IgD-negative memory B cell (primary cell): Measurements from ENCODE around the gene APC. TPM values are rescaled to one million over a fixed set of nuclear protein-coding genes. Genes with fewer than 3 reads are reported as not detected.

Experiments
- H3K27ac Mint-ChIP-seq, 3 donors: one replicate each; pipeline ENCODE4 v1.8.0; 2020 to 2022; ENCODE audit warnings: mild to moderate bottlenecking in 3 of 3, mixed read lengths in 3 of 3, moderate library complexity in 1 of 3
- H3K27me3 Mint-ChIP-seq: one replicate; pipeline ENCODE4 v1.8.0; 2021; ENCODE audit warnings: mixed read lengths
- H3K36me3 Mint-ChIP-seq: one replicate; pipeline ENCODE4 v1.8.0; 2020; ENCODE audit warnings: mild to moderate bottlenecking, mixed read lengths
- H3K4me1 Mint-ChIP-seq, 3 donors: one replicate each; pipeline ENCODE4 v1.8.0; 2020 to 2022; ENCODE audit warnings: mixed read lengths in 3 of 3, mild to moderate bottlenecking in 1 of 3
- H3K4me3 Mint-ChIP-seq, 4 donors: one replicate each; pipeline ENCODE4 v1.8.0; 2020 to 2022; ENCODE audit warnings: mild to moderate bottlenecking in 4 of 4, mixed read lengths in 4 of 4, moderate library complexity in 3 of 4
- H3K9me3 Mint-ChIP-seq, 3 donors: one replicate each; pipeline ENCODE4 v1.8.0; 2020 to 2021; ENCODE audit warnings: mixed read lengths in 3 of 3, mild to moderate bottlenecking in 1 of 3
- polyA plus RNA-seq: library from polyadenylated mRNA; unstranded; fragments of 300-500 nt; fragmentation: Illumina TruSeq; gene quantifications from one replicate; pipeline ENCODE4 v1.2.3, GENCODE V29; 2021

The APC gene
- polyA plus RNA-seq, 1 donor from 2014 or later, result 19.4 TPM

DNA sequence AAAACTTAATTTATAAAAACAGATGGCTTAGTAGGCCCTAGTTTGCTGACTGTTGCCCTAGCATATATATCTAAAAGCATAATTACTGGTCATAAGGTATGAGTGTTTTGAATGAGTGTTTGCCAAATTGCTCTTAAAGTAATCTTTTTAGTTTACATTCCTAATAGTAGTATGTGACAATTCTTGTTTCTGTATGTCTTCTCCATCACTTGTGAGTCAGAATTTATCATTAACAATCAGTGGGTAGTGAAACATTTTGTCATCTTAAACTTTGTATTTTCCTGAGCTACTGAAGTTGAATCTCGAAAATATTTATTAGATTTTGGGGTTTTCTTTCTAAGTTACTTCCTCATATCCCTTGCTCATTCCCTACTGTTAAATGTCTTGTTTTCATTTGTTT, 49.6 kb downstream of the APC start:
- Mint-ChIP-seq H3K4me3 (no peak overlapping the region), H3K4me1 (no peaks in the 10 kb centered on the region), H3K36me3 (peaks cover 3% of the 10 kb centered on the region), H3K27me3 (no peaks in the 10 kb centered on the region), H3K9me3 (no peaks in the 10 kb centered on the region), H3K27ac (no peak overlapping the region)

DNA sequence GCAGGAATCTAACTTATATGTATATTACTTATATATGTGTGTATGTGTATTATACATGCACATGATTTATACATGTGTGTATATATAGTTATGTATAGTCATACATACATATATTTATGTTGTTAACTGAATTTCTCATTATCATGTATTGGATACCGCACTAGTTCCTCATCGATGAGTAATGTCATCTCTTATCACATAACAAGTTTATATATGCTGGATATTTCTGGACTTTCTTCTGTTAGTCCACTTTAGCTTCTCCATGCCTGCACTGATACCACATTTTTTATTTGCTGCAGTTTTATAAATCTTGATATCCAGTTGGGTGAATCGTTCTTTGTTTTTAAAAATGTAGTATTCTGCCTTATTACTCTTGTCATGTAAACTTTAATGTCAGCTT, 50.2 kb downstream of the APC start:
- Mint-ChIP-seq H3K4me1 (no peaks in the 10 kb centered on the region), H3K27ac (no peak overlapping the region), H3K4me3 (no peak overlapping the region), H3K36me3 (peaks cover 6% of the 10 kb centered on the region), H3K9me3 (no peaks in the 10 kb centered on the region), H3K27me3 (no peaks in the 10 kb centered on the region)

DNA sequence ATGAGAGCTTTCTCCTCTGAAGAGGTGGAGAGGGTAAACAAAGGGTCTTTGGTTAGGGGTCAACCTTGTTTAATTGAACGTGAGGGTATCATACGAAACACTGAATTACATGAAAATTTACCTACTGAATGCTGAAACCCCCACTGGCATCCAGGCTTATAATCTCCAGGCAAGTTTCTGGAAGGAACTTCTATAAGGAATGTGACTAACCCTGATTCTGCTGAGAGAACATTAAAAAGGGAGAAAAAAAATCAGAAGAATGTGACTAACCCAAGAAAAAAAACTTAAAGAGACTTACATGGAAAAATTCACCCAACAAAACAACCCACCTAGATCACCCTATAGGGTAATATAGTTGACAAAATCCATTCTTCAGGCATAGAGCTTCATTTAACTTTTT, 55.5 kb downstream of the APC start:
- peaks cover 20% of the 10 kb centered on the region for H3K36me3 Mint-ChIP-seq
- H3K27ac Mint-ChIP-seq, result peak overlapping the region in 1 of 3 donors; percentile 4
- H3K4me3 Mint-ChIP-seq, result peak overlapping the region in 1 of 4 donors; percentile 58
- no peaks in the 10 kb centered on the region for H3K9me3 Mint-ChIP-seq
- peaks cover 16 to 26% (median 19%) of the 10 kb centered on the region in 3 donors for H3K4me1 Mint-ChIP-seq
- H3K27me3 Mint-ChIP-seq, result no peaks in the 10 kb centered on the region

DNA sequence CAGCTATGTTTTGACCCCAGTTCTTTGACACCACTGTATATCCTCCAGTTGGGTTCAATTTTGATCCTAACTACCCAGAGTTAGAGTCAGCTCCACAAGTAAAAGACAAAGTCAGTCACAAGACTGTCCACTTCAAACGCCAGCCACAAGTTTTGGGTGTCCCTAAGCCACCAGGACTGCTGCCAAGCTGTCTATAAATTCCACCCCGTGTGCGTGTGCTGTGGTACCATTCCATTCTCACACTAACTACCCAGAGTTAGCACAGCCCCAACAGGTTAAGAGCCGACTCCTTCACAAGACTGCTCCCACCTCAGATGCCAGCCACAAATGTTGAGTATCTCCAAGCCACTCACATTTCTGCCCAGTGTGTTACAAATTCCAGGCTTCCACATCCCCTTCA, 56.7 kb downstream of the APC start:
- H3K27ac Mint-ChIP-seq, result peak overlapping the region in 1 of 3 donors; percentile 46
- no peaks in the 10 kb centered on the region for H3K9me3 Mint-ChIP-seq
- H3K36me3 Mint-ChIP-seq, result peaks cover 23% of the 10 kb centered on the region
- peaks cover 16 to 28% (median 23%) of the 10 kb centered on the region in 3 donors for H3K4me1 Mint-ChIP-seq
- no peak overlapping the region for H3K4me3 Mint-ChIP-seq
- no peaks in the 10 kb centered on the region for H3K27me3 Mint-ChIP-seq

DNA sequence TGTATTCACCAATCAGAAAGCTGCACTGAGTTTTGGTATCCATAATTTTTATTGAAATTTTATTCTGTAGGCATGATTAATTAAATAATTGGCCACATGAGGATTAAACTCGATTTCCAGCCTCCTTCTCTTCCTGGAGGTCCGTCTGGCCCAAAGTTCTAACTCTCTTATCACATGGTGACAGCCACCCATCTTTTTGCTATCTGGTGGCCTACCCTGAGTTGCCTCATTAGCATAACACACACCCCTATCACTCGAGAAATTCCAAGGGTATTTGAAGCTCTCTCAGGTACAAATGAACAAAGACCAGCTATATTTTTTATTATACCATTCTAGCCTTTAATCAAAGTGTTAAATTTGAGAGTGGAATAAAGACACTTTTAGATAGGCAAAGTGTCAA, 57.7 kb downstream of the APC start:
- H3K27me3 Mint-ChIP-seq, result no peaks in the 10 kb centered on the region
- H3K27ac Mint-ChIP-seq, result peak overlapping the region in 1 of 3 donors; percentile 3
- H3K9me3 Mint-ChIP-seq, result no peaks in the 10 kb centered on the region
- peaks cover 23% of the 10 kb centered on the region for H3K36me3 Mint-ChIP-seq
- H3K4me3 Mint-ChIP-seq, result peak overlapping the region in 2 of 4 donors; percentile 3 to 89
- H3K4me1 Mint-ChIP-seq, result peaks cover 16 to 28% (median 28%) of the 10 kb centered on the region in 3 donors

DNA sequence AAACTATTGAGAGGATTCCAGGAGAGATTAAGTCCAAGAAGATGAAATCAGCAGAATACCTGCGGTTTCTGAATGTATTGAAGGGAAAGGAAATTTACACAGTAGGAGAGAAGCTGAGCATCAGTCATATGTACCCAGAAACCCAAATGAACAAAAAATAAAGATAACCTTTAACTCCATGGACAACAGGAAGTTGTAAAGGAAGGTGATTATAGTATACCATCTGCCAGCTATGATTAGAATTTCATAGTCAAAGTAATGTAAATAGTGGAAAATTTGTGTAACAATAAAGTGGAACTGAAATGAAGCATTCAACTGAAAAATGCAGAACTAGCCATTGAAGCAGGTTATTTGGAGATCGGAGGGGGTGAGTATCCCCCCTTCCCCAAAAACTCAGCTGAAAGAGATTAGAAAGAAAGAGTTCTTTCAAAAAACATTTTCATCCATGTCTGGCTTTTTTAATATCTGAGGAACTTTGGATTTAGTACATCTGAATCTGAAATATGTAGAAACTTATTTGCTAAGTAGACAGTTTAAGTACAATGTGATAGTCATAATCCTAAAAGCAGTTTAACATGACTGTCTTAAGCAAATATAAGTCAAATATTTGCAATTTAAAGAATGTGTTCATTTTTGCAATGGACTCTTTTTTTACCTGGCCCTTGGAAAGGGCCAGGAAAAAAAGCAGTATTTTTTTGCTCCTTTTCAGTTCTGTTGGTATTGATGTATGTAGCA, 58.4 kb downstream of the APC start:
- Mint-ChIP-seq H3K4me1 (peaks cover 16 to 28% (median 28%) of the 10 kb centered on the region in 3 donors), H3K27ac (peak overlapping the region in 1 of 3 donors; percentile 3), H3K9me3 (no peaks in the 10 kb centered on the region), H3K36me3 (peaks cover 23% of the 10 kb centered on the region), H3K4me3 (peak overlapping the region in 2 of 4 donors; percentile 13 to 89), H3K27me3 (no peaks in the 10 kb centered on the region)

DNA sequence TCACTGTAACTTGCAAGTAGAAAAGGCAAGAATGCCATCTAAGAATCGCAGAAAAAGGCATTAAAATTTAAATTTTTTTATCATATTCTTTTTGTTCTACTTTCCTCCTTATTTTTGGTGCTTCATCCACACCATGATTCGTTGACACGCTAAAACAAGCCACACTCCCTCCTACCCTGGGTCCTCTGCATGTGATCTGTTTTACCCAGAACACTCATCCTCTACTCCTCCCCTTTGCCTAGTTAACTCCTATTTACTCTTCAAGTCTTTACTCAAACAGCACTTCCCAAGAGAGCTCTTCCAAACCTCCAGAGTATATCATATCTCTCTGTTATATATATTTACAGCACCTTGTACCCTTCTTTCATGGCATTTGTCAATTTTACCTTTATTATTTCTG, 62.0 kb downstream of the APC start:
- Mint-ChIP-seq H3K4me1 (peaks cover 16 to 22% (median 20%) of the 10 kb centered on the region in 3 donors), H3K27me3 (no peaks in the 10 kb centered on the region), H3K27ac (no peak overlapping the region), H3K36me3 (peaks cover 19% of the 10 kb centered on the region), H3K4me3 (no peak overlapping the region), H3K9me3 (no peaks in the 10 kb centered on the region)

DNA sequence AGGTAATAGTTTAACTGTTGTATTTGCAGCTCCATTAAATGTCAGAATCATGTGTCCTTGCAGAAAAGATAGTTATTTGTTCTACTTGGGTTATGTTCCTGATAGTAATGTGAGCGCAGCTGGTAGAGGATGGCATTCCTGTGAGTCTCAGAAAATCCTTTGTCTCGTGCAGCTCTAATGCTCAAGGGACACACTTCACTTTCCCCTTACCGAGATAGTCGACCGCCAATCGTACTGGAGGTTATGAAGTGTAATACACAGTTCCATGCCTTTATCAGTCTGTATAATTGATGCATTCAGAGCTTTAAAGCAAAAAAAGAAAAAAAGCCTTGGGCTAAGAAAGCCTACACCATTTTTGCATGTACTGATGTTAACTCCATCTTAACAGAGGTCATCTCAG, 63.2 kb downstream of the APC start:
- Mint-ChIP-seq H3K4me1 (peaks cover 10 to 13% (median 13%) of the 10 kb centered on the region in 3 donors), H3K36me3 (peaks cover 19% of the 10 kb centered on the region), H3K27me3 (no peaks in the 10 kb centered on the region), H3K4me3 (no peak overlapping the region), H3K9me3 (no peaks in the 10 kb centered on the region), H3K27ac (no peak overlapping the region)

DNA sequence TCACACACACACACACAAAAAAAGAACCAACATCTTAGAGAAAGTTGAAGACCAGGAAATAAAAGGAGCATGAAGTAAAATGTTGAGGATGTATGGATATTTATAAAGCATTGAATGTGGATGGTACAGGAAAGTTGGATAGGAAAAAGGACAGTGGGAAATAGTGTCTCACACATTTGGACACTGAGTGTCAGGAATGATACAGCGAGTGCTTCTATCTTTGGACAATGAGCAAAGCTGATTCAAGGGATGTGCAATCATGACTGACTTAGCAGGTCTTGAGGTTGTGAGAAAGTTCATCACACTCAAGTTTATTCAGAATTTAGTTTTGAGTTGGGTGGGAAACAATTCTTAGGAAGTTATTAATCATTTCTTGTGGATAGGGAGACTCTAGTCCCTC, 73.3 kb downstream of the APC start:
- Mint-ChIP-seq H3K27ac (no peak overlapping the region), H3K27me3 (no peaks in the 10 kb centered on the region), H3K4me1 (peaks cover 8 to 13% (median 9%) of the 10 kb centered on the region in 3 donors), H3K36me3 (peaks cover 14% of the 10 kb centered on the region), H3K9me3 (no peaks in the 10 kb centered on the region), H3K4me3 (no peak overlapping the region)

DNA sequence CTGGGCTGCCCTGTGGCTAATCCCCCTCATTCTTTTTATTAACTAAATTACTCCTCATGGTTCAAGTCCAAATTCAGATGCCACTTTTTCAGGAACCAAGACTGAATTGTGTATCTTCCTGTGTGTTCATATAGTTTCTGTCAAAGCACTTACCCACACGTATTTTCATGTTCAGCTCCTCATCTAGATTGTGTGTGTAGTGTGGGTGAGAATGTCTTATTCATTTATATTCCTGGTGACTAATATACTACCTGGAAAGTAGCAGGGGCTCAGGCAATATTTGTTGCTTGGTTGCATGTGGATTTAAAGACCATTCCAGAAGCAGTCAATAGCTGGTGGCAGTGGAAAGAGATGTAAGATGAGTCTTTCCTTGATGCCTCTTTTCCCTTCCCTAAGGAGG, 74.9 kb downstream of the APC start:
- H3K27me3 Mint-ChIP-seq, result no peaks in the 10 kb centered on the region
- H3K4me1 Mint-ChIP-seq, result peaks cover 8 to 13% (median 9%) of the 10 kb centered on the region in 3 donors
- no peak overlapping the region for H3K27ac Mint-ChIP-seq
- H3K36me3 Mint-ChIP-seq, result peaks cover 16% of the 10 kb centered on the region
- H3K4me3 Mint-ChIP-seq, result no peak overlapping the region
- H3K9me3 Mint-ChIP-seq, result no peaks in the 10 kb centered on the region

DNA sequence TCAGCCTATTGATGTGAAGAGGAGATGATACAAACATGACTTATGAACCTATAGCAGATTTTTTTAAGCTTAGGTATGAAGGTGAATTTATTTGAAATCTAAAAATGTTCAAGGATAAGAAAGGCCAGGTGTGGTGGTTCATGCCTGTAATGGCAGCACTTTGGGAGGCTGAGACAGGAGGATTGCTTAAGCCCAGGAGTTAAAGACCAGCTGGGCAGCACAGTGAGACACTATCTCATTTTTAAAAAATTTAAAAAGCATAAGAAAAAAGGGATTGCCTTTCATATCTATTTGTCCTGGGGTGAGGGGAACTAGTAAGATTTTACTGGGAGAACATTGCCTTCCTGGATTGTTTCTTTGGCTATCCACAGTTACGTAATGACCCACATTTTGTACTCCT, 82.6 kb downstream of the APC start:
- H3K36me3 Mint-ChIP-seq, result peaks cover 6% of the 10 kb centered on the region
- H3K4me3 Mint-ChIP-seq, result no peak overlapping the region
- peaks cover 0 to 9% (median 5%) of the 10 kb centered on the region in 3 donors for H3K4me1 Mint-ChIP-seq
- H3K27me3 Mint-ChIP-seq, result no peaks in the 10 kb centered on the region
- no peaks in the 10 kb centered on the region for H3K9me3 Mint-ChIP-seq
- no peak overlapping the region for H3K27ac Mint-ChIP-seq

DNA sequence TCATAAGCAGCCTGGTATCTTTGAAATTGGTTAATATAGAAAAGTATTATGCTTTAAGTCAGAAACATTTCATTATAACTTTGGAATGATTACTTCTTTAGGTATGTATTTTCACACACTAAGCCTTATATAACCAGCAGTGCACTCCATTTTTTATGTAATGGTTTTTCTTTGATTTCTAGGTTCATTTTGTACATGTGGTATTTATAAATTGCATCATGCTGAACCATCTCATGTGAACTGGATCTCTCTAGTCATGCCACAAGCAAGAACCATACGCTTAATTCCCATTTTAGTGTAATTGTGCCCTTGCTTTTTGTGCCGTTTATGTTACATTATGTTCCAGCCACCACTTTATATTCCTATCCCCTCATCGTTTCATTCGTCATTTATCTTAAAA, 84.8 kb downstream of the APC start:
- H3K27ac Mint-ChIP-seq, result peak overlapping the region in 2 of 3 donors; percentile 24 to 41
- H3K4me1 Mint-ChIP-seq, result peaks cover 0 to 9% (median 5%) of the 10 kb centered on the region in 3 donors
- H3K27me3 Mint-ChIP-seq, result no peaks in the 10 kb centered on the region
- H3K4me3 Mint-ChIP-seq, result no peak overlapping the region
- H3K36me3 Mint-ChIP-seq, result peaks cover 2% of the 10 kb centered on the region
- no peaks in the 10 kb centered on the region for H3K9me3 Mint-ChIP-seq

DNA sequence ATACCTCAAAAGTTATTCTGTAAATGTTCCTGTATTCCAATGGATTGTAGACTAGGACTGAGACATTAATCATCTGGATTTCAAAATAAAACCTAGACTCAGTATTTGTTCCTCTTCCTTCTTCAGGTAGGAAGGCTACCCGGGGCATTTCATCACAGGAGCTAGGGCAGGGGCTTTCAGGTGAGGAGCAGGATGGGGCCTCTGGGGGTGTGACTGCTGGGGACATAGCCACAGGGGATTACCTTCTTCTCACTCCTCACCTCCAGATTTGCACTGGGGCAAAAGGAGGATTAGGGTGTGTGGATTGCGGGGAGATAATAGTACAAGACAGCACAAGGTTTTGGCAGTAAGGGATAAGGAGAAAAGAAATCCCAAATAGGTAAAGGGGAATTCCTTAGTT, 85.5 kb downstream of the APC start:
- H3K27me3 Mint-ChIP-seq, result no peaks in the 10 kb centered on the region
- H3K36me3 Mint-ChIP-seq, result peaks cover 2% of the 10 kb centered on the region
- no peak overlapping the region for H3K4me3 Mint-ChIP-seq
- H3K4me1 Mint-ChIP-seq, result peaks cover 0 to 9% (median 5%) of the 10 kb centered on the region in 3 donors
- no peaks in the 10 kb centered on the region for H3K9me3 Mint-ChIP-seq
- peak overlapping the region in 1 of 3 donors; percentile 24 for H3K27ac Mint-ChIP-seq

DNA sequence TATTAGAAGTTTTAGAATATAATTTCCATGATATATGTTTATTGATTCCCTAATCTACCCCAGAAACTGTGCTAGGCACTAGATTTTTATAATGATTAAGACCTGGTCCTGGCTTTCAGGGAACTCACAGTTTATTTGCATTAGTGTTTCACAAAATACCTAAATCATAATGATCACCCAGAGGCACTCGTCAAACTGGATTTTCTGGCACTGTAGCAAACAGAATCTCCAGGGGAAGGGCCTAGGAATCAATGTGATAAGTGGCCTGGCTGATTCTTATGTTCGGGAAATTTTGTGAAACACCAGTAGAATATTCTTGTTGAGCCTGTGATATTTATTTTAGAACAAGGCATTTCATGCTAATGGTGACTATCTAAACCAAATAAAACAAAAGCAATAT, 86.0 kb downstream of the APC start:
- H3K27ac Mint-ChIP-seq, result peak overlapping the region in 1 of 3 donors; percentile 24
- H3K27me3 Mint-ChIP-seq, result no peaks in the 10 kb centered on the region
- no peak overlapping the region for H3K4me3 Mint-ChIP-seq
- peaks cover 2% of the 10 kb centered on the region for H3K36me3 Mint-ChIP-seq
- H3K9me3 Mint-ChIP-seq, result no peaks in the 10 kb centered on the region
- H3K4me1 Mint-ChIP-seq, result peaks cover 0 to 9% (median 5%) of the 10 kb centered on the region in 3 donors

DNA sequence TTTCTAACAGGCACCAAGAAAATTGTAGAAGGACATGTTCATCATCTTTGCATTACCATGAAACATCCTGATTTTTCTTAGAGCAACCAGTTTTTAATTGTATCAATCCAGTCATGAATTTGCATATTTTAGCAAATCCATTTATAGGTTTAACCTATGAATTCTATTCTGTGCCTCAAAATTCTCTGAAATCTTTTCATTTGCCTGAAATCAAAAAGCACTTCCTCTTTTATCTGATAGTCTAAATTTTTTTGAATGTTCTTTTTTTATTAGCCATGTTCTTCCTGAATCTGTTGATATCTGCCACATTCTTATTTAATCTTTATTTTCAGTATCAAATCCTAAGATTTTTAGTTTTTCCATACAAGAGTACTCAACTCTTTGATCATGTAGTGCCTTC, 86.5 kb downstream of the APC start:
- H3K27me3 Mint-ChIP-seq, result no peaks in the 10 kb centered on the region
- no peaks in the 10 kb centered on the region for H3K9me3 Mint-ChIP-seq
- no peak overlapping the region for H3K4me3 Mint-ChIP-seq
- peaks cover 2% of the 10 kb centered on the region for H3K36me3 Mint-ChIP-seq
- H3K27ac Mint-ChIP-seq, result peak overlapping the region in 1 of 3 donors; percentile 60
- H3K4me1 Mint-ChIP-seq, result peaks cover 0 to 9% (median 5%) of the 10 kb centered on the region in 3 donors

DNA sequence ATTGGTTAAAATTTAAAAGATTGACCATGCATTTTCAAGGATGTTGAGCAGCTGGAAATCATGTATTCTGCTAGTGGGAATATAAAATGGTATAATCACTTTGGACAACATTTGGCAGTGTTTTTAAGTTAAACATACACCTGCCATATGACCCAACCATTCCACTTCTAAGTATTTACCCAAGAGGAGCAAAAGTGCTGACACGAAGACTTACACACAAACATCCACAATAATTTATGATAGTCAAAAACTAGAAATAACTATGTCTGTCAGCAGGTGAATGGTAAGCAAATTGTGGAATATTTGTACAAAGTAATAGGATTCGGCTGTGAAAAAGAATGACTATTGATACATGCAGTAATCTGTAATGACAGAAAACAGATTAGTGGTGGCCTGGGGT, 92.7 kb downstream of the APC start:
- Mint-ChIP-seq H3K27me3 (no peaks in the 10 kb centered on the region), H3K9me3 (no peaks in the 10 kb centered on the region), H3K4me1 (peaks cover 0 to 2% (median 0%) of the 10 kb centered on the region in 3 donors), H3K36me3 (peaks cover 3% of the 10 kb centered on the region), H3K27ac (no peak overlapping the region), H3K4me3 (no peak overlapping the region)
